ENCODE measurements around the gene LSM12.

DNA sequence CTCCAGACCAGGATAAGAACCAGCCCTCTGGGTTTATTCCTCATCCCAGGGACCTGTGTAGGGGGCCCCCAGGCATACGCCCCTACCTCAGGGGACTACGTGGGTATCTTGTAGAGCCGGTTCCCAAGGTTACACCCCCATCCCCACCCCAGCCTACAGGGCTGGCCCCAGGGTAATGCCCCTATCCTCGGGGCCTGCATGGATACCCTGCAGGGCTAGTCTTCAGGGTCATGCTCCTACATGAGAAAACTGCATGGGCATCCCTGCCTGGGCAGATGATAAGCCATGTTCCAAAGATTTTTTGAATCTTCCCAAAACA, 42.8 kb upstream of the LSM12 start:
- TF ChIP-seq, protein P1, sequence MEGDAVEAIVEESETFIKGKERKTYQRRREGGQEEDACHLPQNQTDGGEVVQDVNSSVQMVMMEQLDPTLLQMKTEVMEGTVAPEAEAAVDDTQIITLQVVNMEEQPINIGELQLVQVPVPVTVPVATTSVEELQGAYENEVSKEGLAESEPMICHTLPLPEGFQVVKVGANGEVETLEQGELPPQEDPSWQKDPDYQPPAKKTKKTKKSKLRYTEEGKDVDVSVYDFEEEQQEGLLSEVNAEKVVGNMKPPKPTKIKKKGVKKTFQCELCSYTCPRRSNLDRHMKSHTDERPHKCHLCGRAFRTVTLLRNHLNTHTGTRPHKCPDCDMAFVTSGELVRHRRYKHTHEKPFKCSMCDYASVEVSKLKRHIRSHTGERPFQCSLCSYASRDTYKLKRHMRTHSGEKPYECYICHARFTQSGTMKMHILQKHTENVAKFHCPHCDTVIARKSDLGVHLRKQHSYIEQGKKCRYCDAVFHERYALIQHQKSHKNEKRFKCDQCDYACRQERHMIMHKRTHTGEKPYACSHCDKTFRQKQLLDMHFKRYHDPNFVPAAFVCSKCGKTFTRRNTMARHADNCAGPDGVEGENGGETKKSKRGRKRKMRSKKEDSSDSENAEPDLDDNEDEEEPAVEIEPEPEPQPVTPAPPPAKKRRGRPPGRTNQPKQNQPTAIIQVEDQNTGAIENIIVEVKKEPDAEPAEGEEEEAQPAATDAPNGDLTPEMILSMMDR (IDR thresholded peaks at IDR 0.05), result no peak
- TF ChIP-seq POLR2A (IDR thresholded peaks at IDR 0.05), result no peak

All from thyroid gland (tissue), 4 donors.